COR-L47 (cell line): ENCODE results near the gene SRGAP2C.
"Not testable (repeated sequence)": the region's sequence is repeated elsewhere in the genome, so short reads cannot be mapped to it uniquely, and the experiment has no call there.

ENCODE experiments used
- DNase-seq: peaks from one replicate; lab custom pipeline; 2025; lab: John Stamatoyannopoulos, UW

The SRGAP2C gene

GRCh38 chr1:121279548-121279898 lies 94.7 kb downstream of the SRGAP2C start:
- not testable (repeated sequence) for DNase-seq

- not testable (repeated sequence) for DNase-seq
Observed at GRCh38 chr1:121280699-121281317, 96.0 kb downstream of the SRGAP2C start.

GRCh38 chr1:121281480-121281879 lies 96.7 kb downstream of the SRGAP2C start:
- DNase-seq, result not testable (repeated sequence)

DNA sequence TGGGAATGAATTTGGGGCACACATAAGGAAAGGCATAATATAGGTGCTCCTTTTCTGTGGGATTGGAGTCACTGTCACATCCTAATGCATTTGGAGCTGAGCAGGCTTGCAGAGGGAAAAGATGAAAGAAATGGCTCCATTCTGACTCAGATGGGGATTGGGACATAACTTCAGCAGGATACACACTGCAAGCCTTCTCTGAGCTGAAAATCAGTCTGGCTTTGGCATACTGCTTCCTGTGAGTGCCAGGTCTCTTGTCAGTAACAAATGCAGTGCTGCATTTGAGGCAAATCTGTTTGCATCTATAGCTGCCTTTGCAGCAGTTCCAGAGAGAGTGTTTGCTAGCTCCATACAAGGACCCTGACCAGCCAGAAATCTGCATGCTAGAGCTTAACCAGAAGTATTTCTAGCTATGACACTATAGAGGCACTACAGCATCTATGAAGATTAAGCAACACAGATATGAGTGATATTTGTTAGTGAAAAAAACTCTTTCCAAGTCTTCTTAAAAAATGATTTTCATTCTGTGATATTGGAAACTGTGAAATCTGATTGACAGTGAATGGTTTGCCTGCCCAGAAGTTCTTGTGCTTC lies 98.9 kb downstream of the SRGAP2C start:
- DNase-seq, result not testable (repeated sequence)

DNA sequence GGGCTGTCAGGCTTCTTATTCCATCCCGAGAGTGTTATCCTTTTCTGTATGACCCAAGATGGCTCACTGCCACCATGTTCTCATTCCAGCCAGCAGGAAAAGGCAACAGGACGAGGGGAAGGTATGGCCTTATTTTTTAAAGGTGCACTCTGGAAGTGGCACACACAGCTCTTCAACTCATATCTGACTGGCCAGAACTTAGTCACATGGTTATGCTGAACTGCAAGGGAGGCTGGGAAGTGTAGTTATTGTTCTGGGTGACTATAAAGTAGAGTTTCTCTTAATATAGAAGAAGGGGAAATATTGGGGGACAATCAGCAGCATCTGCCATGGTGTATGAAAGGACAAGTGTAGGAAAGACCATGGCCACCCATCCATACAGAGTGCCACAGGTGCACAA lies 107.8 kb downstream of the SRGAP2C start:
- not testable (repeated sequence) for DNase-seq

DNA sequence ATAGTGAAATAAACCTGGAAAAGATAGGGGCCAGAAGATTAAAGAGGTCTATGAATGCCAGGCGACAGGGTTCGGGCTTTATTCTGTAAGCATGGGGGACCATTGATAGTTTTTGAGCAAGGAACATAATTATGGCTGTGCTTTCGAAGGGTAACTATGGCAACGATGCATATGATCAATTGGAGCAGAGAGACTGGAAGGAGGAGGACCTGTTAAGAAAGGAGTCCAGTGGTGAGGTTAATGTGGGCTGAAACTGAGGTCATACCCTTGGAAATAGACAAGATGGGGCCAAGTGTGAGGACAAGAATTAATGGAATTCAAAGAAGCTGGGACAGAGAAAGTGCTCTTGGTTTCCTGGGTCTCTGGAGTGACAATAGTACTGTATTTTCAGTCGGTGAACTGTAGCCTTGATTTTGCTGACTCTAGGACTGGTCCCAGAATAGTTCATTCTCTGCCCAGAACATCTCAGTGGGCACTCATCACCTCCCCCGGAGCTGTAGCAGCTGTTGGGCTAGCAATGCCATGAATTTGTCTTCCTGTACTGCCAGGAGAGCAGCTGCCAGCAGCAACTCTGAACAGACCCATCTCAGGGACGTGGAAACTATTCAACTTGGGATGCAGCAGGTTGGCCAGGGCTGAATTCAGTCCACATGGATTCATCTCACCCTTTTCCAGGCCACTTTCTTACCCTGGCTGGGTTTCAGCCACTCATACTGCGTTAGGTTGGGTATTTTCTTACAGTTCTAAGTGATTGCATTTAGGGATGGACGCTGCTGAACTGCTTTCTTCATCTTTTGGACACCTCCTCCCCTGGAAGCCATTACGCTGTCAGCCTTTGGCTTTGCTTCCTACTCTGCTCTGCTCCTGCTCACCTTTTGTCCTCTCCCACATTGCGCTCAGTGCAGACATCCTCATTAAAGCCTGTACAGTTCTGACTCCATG lies 108.8 kb downstream of the SRGAP2C start:
- DNase-seq, result not testable (repeated sequence)

DNA sequence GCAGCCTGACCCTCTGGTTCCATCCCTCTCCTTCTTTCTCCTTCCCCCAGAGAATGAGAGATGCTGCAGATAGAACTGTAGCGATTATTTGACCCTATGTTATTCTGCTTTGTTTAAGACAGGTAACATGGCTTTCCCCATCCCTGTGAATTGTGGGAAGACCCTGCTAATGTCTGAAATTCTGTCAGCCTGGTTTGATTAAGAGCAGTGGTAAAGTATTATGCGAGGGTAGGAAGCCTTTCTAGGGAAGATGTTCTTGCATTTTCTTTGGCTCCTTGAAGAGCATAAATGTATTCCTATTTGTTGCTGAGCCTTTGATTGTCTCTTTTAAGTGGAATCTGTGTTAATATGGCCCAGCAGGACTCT lies 109.4 kb downstream of the SRGAP2C start:
- DNase-seq, result not testable (repeated sequence)

DNA sequence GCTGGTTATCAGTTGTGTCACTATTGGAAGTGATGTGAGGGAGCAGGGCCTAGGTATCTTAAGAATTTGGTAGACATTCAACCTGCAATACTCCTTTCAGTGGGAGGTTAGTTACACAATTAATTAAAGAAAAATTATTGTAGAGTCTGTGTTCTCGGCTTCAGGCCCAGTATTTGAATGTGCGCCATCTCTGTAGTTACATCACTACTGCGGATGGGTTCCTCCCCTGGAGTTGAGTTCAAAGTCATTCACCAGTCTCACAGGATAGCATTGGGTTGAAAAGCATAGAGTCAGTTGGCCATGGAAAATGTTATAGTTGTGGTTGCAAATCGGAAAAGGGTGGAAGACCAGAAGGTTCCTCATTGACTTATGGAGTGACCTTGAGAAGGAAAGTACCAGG lies 111.8 kb downstream of the SRGAP2C start:
- DNase-seq, result not testable (repeated sequence)

DNA sequence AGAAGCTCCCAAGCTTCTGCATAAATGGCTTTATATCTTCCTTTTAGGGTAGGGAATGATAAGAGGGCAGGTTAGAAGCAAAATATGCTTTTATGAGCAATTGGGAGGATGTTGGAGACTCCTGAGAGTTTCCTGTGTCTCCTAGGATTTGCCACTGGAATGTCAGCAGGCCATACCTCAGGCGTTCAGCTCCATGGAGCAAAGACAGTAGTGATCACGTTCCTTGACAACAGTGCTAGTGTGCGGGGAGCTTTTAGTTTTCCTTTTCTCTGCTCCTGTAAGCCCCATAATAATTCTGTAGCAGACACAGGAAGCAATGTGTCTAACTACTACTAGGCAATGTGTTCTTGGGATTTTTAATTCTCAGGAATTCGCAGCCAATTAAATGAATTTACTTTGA lies 113.8 kb downstream of the SRGAP2C start:
- not testable (repeated sequence) for DNase-seq

GRCh38 chr1:121299514-121300149 lies 114.9 kb downstream of the SRGAP2C start:
- DNase-seq, result not testable (repeated sequence)

- DNase-seq, result not testable (repeated sequence)
Observed at GRCh38 chr1:121301876-121302275, 117.1 kb downstream of the SRGAP2C start.

GRCh38 chr1:121307759-121308158 lies 123.0 kb downstream of the SRGAP2C start:
- DNase-seq, result not testable (repeated sequence)

DNA sequence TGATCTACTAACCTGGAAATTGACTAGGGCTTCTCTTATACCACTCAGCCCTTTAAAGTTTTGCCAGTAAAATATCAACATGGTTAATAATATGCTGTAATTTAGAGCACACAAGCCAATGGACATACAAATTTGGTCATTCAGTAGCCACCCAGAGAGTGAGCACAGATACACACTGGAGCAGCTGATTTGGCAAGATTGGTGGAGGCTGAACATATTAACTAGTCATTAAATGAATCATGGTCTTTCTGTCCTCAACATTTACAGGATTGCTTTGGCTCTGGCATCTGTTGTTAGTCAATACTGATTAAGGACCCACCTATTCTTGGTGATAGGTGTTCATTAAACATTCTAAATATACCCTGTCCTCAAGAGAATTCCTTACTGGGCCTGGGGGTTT lies 130.7 kb downstream of the SRGAP2C start:
- not testable (repeated sequence) for DNase-seq

- DNase-seq, result not testable (repeated sequence)
Observed at GRCh38 chr1:121316081-121316480, 131.3 kb downstream of the SRGAP2C start.

DNA sequence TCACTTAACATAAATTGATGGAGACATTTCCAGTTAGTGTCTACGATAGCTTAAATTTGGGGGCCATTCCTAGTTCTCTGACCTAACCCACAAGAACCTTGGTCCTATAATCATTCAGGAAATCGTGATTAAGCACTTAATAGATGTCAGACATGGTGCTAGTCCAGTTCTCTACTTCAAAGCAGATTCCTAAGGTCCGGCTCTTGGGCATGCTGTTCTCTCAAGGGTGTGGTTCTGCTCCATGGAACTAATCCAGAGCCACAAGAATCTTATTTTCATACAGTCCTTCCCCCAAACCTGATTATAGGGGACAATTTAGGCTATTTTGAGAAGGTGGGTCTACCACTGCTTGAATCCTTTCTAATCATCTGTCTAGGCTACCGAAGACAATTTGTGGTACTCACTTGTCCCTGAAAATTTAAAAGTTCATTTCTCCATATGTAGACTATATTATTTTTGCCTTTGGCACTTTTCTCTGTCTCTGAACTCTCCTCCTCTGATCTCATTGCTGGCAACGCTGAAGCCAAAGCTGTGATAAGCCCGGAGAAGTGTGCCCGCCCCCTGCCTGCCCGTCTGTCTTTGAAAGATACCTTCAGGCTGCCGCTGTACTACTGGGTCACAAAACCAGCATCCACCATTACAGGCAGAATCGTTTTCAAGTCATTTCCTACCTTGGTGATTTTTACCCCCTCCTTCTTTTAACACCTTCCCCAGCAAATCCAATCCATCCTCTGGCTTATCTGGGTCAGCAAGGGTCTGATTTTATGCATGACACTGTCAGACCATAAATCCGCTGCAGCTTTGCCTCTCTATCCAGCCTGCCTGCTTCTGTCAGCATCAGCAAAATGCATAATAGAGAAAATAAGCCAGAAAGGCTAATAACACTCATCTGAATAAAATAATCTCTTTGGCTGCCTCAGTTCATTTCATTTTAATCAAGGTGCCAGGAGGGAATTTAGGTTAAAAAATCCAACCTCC lies 133.0 kb downstream of the SRGAP2C start:
- not testable (repeated sequence) for DNase-seq

- not testable (repeated sequence) for DNase-seq
Observed at GRCh38 chr1:121318687-121319086, 133.9 kb downstream of the SRGAP2C start.

DNA sequence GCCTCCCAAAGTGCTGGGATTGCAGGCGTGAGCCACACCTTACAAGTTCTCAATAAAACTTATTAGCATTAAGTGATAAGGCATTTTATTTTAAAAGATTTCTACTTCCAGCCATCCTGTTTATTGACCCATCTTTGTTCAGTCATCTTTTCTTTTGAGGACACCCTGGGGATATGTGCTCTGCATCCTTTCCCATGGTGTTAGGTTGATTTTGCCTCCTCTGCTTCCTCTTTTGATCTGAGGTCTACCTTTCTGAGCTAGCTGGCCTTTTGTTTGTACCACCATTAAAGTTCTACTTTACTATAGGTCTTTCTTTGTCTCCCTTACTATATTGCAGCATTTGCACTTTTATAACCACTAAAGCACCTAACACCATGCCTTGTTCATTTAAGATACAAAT lies 136.9 kb downstream of the SRGAP2C start:
- DNase-seq, result not testable (repeated sequence)

DNA sequence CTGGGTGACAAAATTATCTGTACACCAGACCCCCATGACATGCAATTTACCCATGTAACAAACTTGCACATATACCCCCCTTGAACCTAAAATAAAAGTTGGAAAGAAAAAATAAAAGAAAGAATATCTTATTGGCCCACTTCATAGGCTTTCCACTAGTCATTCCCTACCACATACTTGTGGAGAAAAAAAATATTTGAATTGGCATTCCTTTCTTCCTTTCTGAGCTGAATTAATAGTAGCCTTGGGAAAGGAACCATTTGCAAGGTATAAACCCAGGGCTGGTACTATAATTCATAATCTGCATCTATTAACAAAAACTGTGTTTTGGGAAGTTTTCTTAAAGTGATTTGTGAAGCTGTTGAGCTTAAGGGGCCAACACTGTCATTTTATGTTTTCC lies 140.0 kb downstream of the SRGAP2C start:
- not testable (repeated sequence) for DNase-seq

DNA sequence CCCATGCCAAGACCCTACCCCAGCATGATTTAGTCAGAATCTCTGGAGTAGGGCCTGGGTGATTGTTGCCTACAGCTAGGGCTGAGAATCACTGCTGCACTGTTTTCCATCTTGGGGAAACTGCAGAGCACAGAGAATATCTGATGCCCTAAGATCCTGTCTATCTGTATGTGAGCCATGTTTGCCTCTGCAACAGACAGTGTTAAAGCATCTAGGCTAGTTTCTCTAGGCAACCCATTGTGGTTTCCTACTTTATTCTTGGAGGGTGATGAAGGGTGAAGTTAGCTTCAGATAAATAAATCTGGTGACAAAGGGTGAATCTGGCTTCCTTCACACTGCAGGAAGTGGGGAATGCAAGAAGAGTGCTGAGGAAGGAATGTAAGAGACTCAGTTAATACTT lies 147.4 kb downstream of the SRGAP2C start:
- not testable (repeated sequence) for DNase-seq

GRCh38 chr1:121332599-121333562 lies 148.1 kb downstream of the SRGAP2C start:
- not testable (repeated sequence) for DNase-seq
